Erythroblast (primary cell): ENCODE measurements around the gene DKK1.

ENCODE experiments used
- GATA1 ChIP-seq: IDR thresholded peaks from 2 replicates; pipeline ENCODE4 v1.6.1; 2011; ENCODE audit warnings: low read depth, mild to moderate bottlenecking, control low read depth, low read length, moderate library complexity
- POLR2A ChIP-seq: IDR thresholded peaks from 2 replicates; pipeline ENCODE4 v1.6.1; 2011; ENCODE audit warnings: mild to moderate bottlenecking, low read length

- TF ChIP-seq POLR2A (no peak), GATA1 (no peak)
These were observed 20.5 kb downstream of the DKK1 start for GRCh38 chr10:52334595-52334994.
